OCI-LY7 (cell line): Measurements from ENCODE around the gene LRRC2. TPM values are rescaled to one million over a fixed set of nuclear protein-coding genes. Genes with fewer than 3 reads are reported as not detected.

Experiments used
- BruUV-seq: library from RNA; stranded (reverse); fragments of 400-500 nt; replicated peaks from 2 replicates; lab custom pipeline; 2021; lab: Mats Ljungman, UMichigan
- CTCF ChIA-PET: fragments of 300-600 bp; sonication (Branson Sonifier 250); formaldehyde crosslinking; loops from one replicate; lab custom pipeline; 2022; ENCODE audit warnings: antibody characterized with exemption; ENCODE audit not compliant: unreplicated experiment; lab: Charles Lee
- POLR2A ChIA-PET: fragments of 300-600 bp; sonication (Branson Sonifier 250); formaldehyde crosslinking; loops from one replicate; lab custom pipeline; 2022; ENCODE audit warnings: antibody characterized with exemption; lab: Charles Lee
- DNase-seq: peaks from one replicate; pipeline ENCODE4 v3.0.0-alpha.2; 2015; ENCODE audit warnings: low spot score
- H2AFZ ChIP-seq: fragments of 200-600 bp; sonication (generic), shearing (Covaris generic); 2 replicates; pipeline ENCODE4 v1.6.1; 2014; ENCODE audit warnings: mild to moderate bottlenecking, antibody characterized with exemption, low read length, moderate library complexity
- H3K27ac ChIP-seq: fragments of 200-600 bp; sonication (generic); 2 replicates; pipeline ENCODE4 v1.5.1; 2014; ENCODE audit warnings: mixed run types, low read depth, mild to moderate bottlenecking, moderate library complexity, low read length, inconsistent platforms; ENCODE audit not compliant: poor library complexity, severe bottlenecking
- H3K36me3 ChIP-seq: fragments of 200-600 bp; sonication (generic); 2 replicates; pipeline ENCODE4 v1.6.1; 2014; ENCODE audit warnings: mild to moderate bottlenecking, antibody characterized with exemption, low read length, moderate library complexity, mixed read lengths; ENCODE audit not compliant: insufficient read depth
- H3K4me1 ChIP-seq: fragments of 200-600 bp; sonication (generic); 2 replicates; pipeline ENCODE4 v1.5.1; 2014; ENCODE audit warnings: mild to moderate bottlenecking, low read length; ENCODE audit not compliant: insufficient read depth, poor library complexity, severe bottlenecking
- H3K4me2 ChIP-seq: fragments of 200-600 bp; sonication (generic); 2 replicates; pipeline ENCODE4 v1.6.1; 2014; ENCODE audit warnings: mild to moderate bottlenecking, low read length
- H3K4me3 ChIP-seq: fragments of 200-600 bp; sonication (generic); 2 replicates; pipeline ENCODE4 v1.5.1; 2014; ENCODE audit warnings: mild to moderate bottlenecking, low read depth, low read length; ENCODE audit not compliant: poor library complexity, severe bottlenecking
- H3K79me2 ChIP-seq: fragments of 200-600 bp; sonication (generic); 2 replicates; pipeline ENCODE4 v1.6.1; 2016; ENCODE audit warnings: low read depth, mild to moderate bottlenecking, low read length, moderate library complexity, mixed read lengths; ENCODE audit not compliant: insufficient read depth
- H3K9me2 ChIP-seq: fragments of 200-600 bp; sonication (generic); 2 replicates; pipeline ENCODE4 v1.6.1; 2016; ENCODE audit warnings: mild to moderate bottlenecking, low read length, mixed read lengths; ENCODE audit not compliant: insufficient read depth
- H3K9me3 ChIP-seq: fragments of 200-600 bp; sonication (generic); 2 replicates; pipeline ENCODE4 v1.6.1; 2014; ENCODE audit warnings: mild to moderate bottlenecking, mixed run types, low read length, mixed read lengths
- H4K20me1 ChIP-seq: fragments of 200-600 bp; sonication (generic); 2 replicates; pipeline ENCODE4 v1.6.1; 2014; ENCODE audit warnings: mild to moderate bottlenecking, antibody characterized with exemption, low read length, moderate library complexity, mixed read lengths; ENCODE audit not compliant: insufficient read depth
- EZH2phosphoT487 ChIP-seq: fragments of 200-600 bp; sonication (generic); IDR thresholded peaks from 2 replicates; pipeline ENCODE4 v1.6.1; 2018; ENCODE audit warnings: low read depth, borderline replicate concordance, mild to moderate bottlenecking, mixed run types, antibody characterized with exemption, low read length, moderate library complexity, mixed read lengths
- intact Hi-C: fragments of 100-400 bp; cut with micrococcal nuclease; formaldehyde crosslinking; loops from one replicate; pipeline ENCODE4 v1.10.0; 2022; ENCODE audit not compliant: unreplicated experiment
- total RNA-seq, 2 experiments: library from RNA; depleted of rRNA in 1 of 2; stranded (reverse); fragments of >200 nt in 1 of 2; shearing (Covaris generic) in 1 of 2; gene quantifications; 2 replicates each; pipeline ENCODE4 v1.2.3, GENCODE V29; 2014 to 2022
- TF ChIP-seq, protein P1 (sequence below): fragments of 200-600 bp; sonication (generic); conservative IDR thresholded peaks from 2 replicates; pipeline ENCODE4 v1.5.1; 2014; ENCODE audit warnings: mild to moderate bottlenecking, antibody characterized with exemption, low read length, moderate library complexity, mixed read lengths

Gene LRRC2
- total RNA-seq, 2 experiments from 2014 or later: 1.9 to 2.0 TPM

DNA sequence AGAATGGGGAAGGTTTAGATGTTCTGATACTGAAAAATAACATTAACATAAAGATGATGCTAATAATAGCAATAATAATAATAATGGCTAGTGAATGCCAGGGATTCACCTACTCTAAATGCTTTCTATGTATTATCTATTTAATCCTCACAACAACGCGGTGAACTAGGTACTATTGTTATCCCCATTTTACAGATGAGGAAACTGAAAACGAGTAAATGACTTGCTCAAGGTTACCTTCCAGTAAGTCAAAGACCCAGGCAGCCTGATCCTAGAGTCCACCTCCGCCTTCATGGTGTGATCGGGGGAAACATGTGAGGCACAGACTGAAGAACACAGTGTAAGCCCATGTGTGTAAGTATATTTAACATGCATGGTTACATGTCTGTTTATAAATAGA lies 30.4 kb downstream of the LRRC2 start:
- no peak for DNase-seq
- Histone ChIP-seq H2AFZ (no peak overlapping the region), H3K27ac (no peak overlapping the region), H3K9me2 (no peaks in the 10 kb centered on the region), H3K9me3 (no peaks in the 10 kb centered on the region; the same call in 1 of the 2 replicates), H3K4me2 (no peak overlapping the region; the same call in 1 of the 2 replicates), H4K20me1 (no peaks in the 10 kb centered on the region), H3K79me2 (peaks cover 4% of the 10 kb centered on the region; the same call in 1 of the 2 replicates), H3K4me3 (no peak overlapping the region), H3K36me3 (peaks cover 25% of the 10 kb centered on the region), H3K4me1 (peaks cover 55% of the 10 kb centered on the region)
- ChIA-PET CTCF (interaction anchor here (1.1 kb wide), 1 partner anchor 14 kb away, joined by 3 read pairs; no protein-coding TSS in a partner anchor), POLR2A (interaction anchor here (5.1 to 9.2 kb wide), 2 partner anchors 14 to 36 kb away, joined by 70 to 149 read pairs; partner anchors contain the start of gene RTP3)
- TF ChIP-seq, protein P1, sequence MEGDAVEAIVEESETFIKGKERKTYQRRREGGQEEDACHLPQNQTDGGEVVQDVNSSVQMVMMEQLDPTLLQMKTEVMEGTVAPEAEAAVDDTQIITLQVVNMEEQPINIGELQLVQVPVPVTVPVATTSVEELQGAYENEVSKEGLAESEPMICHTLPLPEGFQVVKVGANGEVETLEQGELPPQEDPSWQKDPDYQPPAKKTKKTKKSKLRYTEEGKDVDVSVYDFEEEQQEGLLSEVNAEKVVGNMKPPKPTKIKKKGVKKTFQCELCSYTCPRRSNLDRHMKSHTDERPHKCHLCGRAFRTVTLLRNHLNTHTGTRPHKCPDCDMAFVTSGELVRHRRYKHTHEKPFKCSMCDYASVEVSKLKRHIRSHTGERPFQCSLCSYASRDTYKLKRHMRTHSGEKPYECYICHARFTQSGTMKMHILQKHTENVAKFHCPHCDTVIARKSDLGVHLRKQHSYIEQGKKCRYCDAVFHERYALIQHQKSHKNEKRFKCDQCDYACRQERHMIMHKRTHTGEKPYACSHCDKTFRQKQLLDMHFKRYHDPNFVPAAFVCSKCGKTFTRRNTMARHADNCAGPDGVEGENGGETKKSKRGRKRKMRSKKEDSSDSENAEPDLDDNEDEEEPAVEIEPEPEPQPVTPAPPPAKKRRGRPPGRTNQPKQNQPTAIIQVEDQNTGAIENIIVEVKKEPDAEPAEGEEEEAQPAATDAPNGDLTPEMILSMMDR: no peak
- no peak for TF ChIP-seq EZH2phosphoT487
- intact Hi-C loops: no loop called here
- BruUV-seq: no TSS peak

GRCh38 chr3:46533091-46533490 lies 33.0 kb downstream of the LRRC2 start:
- intact Hi-C loops: no loop called here
- H3K36me3 ChIP-seq: peaks cover 24% of the 10 kb centered on the region
- TF ChIP-seq EZH2phosphoT487: no peak
- TF ChIP-seq, protein P1: no peak
- H3K27ac ChIP-seq: no peak overlapping the region
- no peak overlapping the region for H3K4me2 ChIP-seq
- H3K4me1 ChIP-seq: peaks cover 34% of the 10 kb centered on the region
- H3K4me3 ChIP-seq: no peak overlapping the region
- no peak for DNase-seq
- no peaks in the 10 kb centered on the region for H3K9me2 ChIP-seq
- no peak overlapping the region for H2AFZ ChIP-seq
- ChIA-PET CTCF (no interaction called here), POLR2A (interaction anchor here (0.9 to 1.4 kb wide), 4 partner anchors 10 to 44 kb away, joined by 3 to 6 read pairs (median 3); no protein-coding TSS in a partner anchor)
- no peaks in the 10 kb centered on the region for H3K79me2 ChIP-seq
- H3K9me3 ChIP-seq: no peaks in the 10 kb centered on the region; the same call in 1 of the 2 replicates
- no TSS peak for BruUV-seq
- H4K20me1 ChIP-seq: no peaks in the 10 kb centered on the region

DNA sequence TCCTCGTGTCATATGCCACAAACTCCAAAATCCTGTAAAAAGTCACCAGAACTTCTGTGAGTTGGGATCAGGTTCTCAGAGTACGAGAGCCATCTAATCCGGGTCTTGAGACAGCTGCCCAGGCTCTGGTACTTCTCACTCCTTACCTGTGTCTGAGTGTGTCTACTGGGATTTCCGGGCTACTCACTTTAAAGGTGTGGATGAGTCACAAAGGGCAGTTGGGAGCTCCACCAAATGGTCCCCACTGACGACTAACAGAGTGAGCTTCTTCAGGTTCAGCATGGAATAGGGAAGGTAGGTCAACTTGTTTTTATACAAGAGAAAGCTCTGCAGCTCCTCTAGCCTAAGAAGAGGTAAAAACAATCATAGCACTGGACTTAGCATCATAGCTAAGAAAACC lies 38.9 kb downstream of the LRRC2 start:
- no peak for DNase-seq
- intact Hi-C loops: no loop called here

More for the DNA sequence above, 38.9 kb downstream of the LRRC2 start:
- Histone ChIP-seq H3K9me2 (no peaks in the 10 kb centered on the region), H3K4me1 (peaks cover 12% of the 10 kb centered on the region), H3K27ac (no peak overlapping the region), H3K4me2 (no peak overlapping the region), H2AFZ (no peak overlapping the region), H3K79me2 (no peaks in the 10 kb centered on the region), H3K9me3 (no peaks in the 10 kb centered on the region; the same call in 1 of the 2 replicates), H3K36me3 (peaks cover 30% of the 10 kb centered on the region), H4K20me1 (no peaks in the 10 kb centered on the region), H3K4me3 (no peak overlapping the region)
- ChIA-PET CTCF (interaction anchor here (0.7 kb wide), 1 partner anchor 39 kb away, joined by 3 read pairs; no protein-coding TSS in a partner anchor), POLR2A (interaction anchor here (0.6 to 1.1 kb wide), 6 partner anchors 10 to 37 kb away, joined by 3 to 4 read pairs (median 3); no protein-coding TSS in a partner anchor)
- TF ChIP-seq EZH2phosphoT487: no peak
- TF ChIP-seq, protein P1: no peak
- no TSS peak for BruUV-seq
